ENCODE measurements around the gene TSHR.
A peak's percentile ranks its signal among the peaks of the same experiment; 100 is the strongest.
"Not testable (repeated sequence)": the region's sequence is repeated elsewhere in the genome, so short reads cannot be mapped to it uniquely, and the experiment has no call there.

The TSHR gene

DNA sequence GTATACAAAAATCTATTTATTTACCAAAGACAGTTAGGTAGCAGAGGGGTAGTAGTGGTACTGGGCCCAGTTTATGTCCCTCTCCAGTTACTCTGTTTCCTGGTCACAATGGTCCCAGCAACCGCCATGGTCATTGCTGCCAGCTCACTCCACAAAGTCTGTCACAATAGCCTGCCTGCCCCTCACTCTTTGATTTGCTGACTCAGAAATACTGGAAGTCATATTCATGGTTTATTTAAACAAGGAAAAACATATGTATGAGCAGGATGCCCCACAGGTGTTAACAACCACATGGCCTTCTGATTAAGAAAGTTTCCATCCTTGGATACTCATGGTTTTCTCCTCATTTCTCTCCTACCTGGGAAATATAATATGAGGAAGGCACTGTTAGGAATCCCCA is 49.2 kb downstream of the TSHR start:
- DNase-seq, result no peak

DNA sequence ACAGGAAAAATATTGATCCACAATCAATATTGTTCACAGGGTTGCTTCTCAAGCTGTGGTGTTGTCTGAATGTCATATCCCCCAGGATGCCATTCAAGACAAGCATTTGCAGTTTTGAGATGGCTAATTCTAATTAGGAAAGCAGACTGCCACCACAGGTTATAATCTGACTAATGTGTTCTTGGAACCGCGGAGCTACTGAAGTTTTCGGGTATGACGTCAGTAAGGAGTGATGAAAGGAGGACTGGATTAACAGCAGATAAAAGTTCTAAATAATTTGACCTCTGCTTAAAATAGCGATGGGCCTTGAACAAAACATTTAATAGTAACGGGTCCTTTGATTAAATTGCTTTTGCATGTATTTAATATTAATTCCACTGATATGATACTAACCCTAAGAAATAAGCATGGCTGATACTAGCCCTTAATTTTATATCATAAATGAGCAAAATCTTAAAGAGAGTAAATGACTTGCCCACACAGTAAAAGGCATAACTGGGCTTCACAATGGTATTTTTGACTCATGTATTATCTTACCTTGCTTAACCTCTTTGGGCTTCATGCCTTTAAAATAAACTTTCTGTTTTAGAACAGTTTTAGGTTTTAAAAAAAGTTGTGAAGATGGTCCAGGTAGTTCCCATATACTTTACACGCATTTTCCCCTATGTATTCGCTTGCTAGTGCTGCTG is 50.3 kb downstream of the TSHR start:
- no peak for DNase-seq

DNA sequence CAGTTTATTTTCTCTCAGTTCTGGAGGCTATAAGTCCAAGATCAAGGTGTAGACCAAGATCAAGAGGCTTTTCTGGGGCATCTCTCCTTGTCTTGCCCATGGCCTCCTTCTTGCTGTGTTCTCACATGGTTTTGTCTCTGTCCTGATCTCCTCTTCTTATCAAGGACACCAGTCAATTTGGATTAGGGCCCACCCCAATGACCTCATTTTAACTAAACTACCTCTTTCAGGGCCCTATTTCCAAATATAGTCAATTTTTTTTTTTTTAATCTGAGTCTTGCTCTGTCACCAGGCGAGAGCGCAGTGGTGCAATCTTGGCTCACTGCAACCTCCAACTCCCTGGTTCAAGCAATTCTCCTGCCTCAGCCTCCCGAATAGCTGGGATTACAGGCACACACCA is 50.8 kb downstream of the TSHR start:
- DNase-seq, result no peak

DNA sequence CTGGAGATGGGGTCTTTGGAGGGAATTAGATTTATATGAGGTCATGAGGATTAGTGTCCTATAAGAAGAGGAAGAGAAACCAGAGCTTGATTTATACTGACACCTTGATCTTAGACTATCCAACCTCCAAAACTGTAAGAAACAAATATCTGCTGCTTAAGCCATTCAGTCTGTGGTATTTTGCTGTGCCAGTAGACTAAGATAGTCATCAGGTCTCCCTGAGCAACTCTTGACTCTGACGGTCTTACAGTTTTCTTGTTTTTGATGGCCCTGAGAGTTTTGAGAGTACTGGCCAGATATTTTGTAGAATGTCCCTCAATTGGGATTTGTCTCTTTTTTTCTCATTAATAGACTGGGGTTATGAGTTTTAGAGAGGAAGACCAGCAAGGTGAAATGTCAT is 51.7 kb downstream of the TSHR start:
- no peak for DNase-seq

DNA sequence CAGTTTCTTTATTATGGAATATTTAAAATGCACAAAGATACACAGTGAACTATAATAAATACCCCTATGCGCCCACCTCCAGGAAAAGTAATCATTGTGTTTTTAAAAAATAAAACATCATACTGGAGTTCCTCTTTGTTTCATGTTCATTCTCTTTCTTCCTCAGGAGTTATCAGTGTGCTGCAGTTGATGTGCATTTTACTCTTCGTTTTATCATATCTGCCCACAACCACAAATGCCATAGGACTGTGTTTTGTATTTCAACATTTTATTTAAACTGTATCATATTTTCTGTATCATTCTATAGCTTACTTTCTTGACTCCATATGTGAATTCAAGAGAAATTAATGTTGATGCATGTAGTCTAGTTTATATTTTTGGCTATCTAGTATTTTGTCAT is 53.9 kb downstream of the TSHR start:
- DNase-seq, result no peak

DNA sequence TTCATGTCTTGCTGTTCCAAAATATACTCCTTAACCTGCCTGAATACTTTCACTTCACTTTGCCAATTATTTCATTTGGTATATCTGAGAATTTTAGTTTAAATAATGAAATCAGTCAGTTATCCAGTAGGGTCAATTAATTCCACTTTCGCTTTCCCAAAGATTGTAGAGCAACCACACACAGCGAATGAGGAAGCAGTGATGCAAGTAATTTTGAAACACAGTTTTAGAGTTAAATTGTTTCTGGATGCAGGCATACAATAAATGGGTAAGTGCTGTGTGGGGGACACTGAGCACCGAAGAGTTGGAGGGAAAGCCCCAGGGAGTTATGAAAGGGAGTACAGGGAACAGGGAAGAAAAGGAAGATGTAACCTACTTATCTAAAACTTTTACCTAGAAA is 62.8 kb downstream of the TSHR start:
- DNase-seq, result no peak

DNA sequence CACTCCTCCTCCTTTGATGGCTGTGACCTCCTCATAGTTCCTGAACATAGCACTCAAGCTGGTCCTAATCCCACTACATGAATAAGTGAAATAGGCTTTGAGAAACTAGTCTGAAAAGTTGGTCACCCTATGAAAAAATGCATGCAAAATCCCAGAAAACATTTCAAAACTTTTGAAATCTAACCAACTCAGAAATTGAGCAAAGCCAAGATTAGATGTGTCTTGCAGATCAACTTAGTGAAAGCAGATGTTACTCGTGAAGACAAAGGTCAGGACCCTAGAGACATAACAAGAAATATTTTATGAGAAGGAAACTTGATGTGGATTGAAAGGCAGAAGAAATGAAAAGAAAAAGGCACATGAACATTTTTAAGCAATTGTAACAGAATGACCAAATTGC is 63.3 kb downstream of the TSHR start:
- no peak for DNase-seq

DNA sequence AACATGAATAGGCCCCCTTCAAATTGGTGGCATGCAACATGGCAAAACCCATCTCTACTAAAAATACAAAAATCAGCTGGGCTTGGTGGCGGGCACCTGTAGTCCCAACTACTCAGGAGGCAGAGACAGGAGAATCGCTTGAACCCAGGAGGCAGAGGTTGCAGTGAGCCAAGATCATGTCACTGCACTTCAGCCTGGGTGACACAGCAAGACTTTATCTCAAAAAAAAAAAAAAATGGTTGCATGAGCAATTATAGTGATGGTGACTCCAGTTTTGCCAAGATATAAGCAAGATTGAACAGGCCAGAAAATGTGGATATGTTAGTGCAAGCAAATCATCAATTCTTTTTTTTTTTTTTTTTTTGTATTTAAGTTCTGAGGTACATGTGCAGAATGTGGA is 63.7 kb downstream of the TSHR start:
- not testable (repeated sequence) for DNase-seq

DNA sequence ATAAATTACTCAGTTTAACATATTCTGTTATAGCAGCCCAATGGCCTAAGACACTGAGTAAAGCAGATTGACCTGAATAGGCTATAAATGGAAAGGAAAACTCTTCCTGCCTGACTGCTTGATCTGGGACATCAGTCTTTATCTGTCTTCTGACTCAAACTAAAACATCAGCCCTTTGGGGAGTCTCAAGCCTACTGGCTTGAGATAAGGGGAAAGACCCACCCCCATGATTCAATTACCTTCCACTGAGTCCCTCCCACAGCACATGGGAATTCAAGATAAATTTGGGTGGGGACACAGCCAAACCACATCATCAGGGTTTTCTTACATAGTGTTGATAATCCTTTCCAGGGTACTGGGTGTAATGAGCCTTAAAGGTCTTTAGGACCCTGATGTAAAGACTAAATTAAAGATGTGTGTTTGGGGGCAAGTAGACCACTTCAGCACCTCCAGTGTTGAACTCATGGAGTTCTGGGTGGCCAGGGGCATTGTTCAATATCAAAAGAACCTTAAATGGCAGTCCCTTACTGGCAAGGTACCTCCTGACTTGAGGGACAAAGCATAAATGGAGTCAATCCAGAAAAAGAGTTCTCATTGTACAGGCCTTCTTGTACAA is 67.8 kb downstream of the TSHR start:
- no peak for DNase-seq

DNA sequence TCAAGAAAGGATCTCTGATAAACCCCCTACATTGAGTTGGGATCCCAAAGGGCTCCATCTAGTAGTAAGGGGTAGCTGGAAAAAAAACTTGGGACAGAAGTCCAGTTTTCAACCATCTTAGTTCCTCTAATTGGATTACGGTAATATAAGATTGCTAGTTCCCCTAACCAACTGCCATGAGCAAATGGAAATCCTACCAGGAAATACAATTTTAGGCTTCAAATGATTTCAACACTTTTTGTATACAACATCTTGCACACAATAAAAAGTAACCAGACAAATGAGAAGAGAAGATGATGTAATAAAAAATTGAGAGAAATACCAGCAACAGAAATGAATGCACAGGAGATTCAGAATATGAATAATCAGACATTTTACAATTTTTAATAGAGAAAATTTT is 73.0 kb downstream of the TSHR start:
- no peak for DNase-seq

DNA sequence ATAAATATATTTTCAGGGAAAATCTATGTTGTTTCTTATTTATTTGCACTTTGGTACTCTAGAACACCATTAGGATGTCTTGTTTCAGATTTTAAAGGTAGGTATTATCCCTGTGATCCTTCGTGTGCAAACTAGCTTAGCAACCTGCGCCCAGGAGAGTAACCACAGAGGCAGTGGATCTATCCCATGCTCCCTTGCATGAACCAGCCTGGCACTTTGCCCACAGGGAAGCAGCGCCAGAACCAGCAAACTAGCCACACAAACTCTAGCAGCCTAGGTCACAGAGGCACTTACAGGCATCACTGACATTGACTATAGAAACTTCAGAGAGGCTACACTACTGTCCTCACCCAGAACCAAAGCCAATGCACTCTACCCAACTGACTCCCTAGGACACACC is 76.1 kb downstream of the TSHR start:
- peak; percentile 52 for DNase-seq

DNA sequence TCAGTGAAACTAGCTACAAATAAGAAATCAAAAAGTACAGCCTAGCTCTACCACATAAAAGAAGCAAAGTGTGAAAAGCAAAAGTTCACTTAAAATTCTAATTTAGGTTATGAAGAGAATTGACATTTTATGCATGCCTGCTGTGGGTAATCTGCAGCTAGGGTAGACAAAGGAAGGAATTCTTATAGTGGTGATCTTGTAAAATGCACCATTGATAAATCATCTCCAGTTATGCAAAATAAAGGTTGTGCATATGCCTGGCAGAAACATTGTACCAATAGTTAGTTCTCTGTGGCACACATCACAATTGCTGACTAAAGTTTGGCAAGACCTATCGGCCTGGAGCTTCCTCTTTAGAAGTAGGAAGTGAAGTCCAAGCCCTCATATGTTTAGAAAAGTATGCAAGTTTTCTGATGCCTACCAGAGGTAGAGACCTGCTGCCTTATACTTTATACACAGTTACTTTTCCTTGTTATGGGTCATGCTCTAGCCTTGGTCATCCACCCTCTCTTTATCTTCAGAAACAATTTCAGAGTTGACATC is 78.3 kb downstream of the TSHR start:
- DNase-seq, result no peak

DNA sequence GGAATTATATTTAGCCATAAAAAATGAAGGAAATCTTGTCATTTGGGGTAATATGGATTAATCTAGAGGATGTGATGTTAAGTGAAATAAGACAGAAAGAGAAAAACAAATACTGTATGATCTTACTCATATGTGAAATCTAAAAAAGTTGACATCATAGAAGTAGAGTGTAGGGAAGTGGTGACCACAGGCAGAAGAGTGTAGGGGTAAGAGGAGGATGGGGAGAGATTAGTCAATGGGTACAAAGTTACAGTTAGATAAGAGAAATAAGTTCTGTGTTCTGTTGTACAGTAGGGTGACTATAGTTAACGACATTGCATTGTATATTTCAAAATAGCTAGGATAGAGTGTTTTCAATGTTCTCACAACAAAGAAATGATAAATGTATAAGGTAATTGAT is 87.0 kb downstream of the TSHR start:
- no peak for DNase-seq

DNA sequence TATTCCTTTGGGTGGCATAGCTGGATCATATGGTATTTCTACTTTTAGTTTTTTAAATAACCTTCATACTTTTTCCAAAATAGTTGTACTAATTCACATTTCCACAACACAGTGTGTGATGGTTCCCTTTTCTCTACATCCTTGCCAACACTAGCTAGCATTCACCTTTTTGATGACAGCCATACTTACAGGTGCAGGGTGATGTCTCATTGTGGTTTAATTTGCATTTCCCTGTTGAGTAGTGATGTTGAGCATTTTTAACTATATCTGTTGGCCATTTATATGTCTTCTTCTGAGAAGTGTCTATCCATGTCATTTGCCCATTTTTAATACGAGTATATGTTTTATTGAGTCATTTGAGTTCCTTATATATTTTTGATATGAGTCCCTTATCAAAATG is 96.1 kb downstream of the TSHR start:
- DNase-seq, result no peak

DNA sequence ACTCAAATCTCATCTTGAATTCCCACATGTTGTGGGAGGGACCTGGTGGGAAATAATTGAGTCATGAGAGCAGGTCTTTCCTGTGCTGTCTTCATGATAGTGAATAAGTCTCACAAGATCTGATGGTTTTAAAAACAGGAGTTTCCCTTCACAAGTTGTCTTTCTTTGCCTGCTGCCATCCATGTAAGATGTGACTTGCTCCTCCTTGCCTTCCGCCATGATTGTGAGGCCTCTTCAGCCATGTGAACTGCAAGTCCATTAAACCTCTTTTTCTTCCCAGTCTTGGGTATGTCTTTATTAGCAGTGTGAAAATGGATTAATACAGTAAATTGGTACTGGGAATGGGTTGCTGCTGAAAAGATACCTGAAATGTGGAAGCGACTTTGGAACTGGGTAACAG is 98.6 kb downstream of the TSHR start:
- DNase-seq, result not testable (repeated sequence)

DNA sequence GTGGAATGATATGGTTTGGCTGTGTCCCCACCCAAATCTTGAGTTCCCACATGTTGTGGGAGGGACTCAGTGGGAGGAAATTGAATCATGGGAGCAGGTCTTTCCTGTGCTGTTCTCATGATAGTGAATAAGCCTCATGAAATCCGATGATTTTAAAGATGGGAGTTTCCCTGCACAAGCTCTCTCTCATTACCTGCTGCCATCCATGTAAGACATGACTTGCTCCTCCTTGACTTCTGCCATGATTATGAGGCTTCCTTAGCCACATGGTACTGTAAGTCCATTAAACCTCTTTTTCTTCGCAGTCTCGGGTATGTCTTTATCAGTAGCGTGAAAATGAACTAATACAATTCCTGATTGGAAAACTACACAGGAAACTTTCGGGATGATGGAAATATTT is 100.5 kb downstream of the TSHR start:
- DNase-seq, result no peak

DNA sequence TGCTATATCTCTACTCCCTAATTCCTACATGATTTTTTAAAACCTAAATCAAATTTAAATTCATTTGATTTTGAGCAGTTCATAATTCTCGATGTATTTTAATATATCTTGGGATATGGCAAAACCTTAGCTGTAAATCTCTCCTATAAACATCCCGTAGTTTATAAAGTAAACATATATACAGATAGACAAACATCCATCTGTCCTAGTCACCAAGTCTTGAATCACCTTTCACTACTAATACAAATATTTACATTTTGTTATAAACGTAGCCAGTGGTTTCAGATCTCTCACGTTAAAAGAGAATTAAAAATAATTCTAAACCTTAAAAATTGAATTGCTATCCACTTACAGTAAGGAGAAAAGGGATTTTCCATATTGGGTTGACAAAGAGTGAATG is 107.0 kb downstream of the TSHR start:
- no peak for DNase-seq

DNA sequence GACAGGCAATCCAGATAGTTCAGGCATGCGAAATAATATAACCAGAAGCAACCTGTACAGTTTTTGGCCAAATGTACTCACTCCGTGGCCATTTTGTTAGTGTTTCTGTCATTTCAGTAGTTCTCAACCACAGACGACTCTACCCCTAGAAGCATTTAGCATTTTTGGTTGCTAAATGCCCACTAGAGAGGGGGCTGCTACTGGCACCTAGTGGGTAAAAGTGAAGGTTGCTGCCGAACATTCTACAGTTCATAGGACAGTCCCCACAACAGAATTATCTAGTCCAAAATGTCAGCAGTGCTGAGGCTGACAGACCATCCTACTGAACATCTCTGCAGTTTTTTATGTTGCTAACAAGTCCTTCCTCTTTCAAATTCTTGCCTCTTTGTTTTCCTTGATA is 107.4 kb downstream of the TSHR start:
- no peak for DNase-seq

DNA sequence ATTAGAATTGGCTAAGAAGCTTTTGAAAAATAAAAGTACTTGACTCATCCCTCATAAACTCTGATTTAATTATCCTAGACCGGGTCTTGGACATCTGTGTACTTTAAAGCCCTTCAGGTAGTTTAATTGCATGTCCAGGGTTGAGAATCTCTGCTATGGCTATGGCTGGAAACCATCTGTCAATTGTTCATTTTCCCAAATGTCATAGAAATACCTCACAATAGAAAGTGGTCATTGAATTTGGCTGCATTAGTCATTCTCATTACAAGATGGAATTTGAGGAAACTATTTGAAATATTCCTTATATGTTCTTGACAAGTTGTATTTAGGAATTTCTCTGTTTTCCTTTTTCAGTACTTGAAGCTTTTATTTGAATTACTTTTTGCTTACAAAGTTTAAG is 111.3 kb downstream of the TSHR start:
- DNase-seq, result peak; percentile 75

DNA sequence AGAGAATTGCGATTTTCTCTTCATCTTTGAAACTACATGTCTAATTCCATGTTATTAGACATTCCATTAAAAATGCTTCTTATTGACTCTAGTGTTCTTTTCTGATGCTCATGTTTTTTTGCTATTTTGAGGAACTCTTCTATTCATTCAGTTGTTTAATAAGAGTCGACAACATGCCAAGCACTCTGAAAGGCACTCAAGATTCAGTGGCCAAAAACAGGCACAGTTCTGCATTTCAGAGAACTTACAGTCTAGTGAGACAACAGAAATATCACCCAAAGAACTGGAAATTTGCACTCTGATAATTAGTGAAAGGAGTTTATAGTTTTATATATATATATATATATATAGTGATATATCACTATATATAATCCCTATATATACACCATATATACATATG is 111.7 kb downstream of the TSHR start:
- DNase-seq, result no peak

DNA sequence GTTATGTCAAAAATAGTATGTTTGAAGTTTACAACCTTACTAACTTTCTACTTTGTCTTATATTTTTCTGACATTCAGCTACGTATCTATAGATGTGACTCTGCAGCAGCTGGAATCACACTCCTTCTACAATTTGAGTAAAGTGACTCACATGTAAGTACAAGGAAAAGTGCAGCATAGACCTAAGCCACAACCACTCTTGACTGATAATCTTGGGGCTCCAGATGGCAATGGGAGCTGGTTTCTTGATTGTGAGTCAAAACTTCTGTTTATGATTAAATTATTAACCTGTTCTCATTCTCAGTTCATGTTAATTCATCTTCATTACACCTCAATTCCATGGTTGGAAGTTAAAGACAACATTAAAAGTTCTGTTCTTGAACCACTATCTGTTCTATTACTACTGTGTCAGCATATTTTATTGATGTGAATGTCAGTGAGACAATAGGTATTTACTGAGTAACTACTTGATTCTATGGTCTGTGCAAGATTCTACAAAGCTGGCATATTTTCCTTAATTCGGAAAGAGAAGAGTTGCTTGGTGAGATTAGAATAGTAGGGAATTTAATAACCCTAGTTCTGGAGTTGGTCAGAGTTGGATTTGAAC is 112.9 kb downstream of the TSHR start:
- DNase-seq, result no peak

DNA sequence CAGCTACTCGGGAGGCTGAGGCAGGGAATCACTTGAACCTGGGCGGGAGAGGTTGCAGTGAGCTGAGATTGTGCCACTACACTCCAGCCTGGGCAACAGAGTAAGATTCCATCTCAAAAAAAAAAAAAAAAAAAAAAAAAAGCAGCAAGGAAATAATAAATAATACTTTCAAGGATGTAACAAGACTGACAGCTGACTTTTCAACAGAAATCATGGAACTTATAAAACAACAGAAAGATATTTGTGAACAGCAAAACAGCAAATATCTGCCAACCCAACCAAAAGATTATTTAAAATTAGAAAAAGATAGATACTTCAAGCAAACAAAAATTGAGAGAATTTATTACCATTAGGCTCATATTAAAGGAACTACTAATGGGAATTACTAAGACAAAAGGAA is 115.1 kb downstream of the TSHR start:
- peak; percentile 43 for DNase-seq

DNA sequence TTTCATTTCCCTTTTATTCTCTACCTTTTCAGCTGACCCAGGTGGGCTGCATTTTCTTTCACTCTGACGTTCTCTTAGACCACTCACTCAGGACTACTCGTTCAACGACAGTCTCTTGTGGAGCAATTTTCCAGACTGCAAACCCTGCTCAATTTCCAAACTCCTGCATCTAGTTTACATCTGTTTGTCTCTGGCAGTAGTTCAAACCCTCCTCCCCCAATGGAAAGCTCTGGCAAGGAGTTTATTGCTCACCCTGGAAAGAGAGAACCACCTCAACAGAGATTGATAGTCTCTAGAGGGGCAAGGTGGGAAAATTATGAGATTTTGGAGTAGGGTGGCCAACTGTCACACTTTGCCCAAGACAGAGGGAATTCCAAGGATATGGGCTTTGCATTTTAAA is 130.2 kb downstream of the TSHR start:
- peak; percentile 73 for DNase-seq

DNA sequence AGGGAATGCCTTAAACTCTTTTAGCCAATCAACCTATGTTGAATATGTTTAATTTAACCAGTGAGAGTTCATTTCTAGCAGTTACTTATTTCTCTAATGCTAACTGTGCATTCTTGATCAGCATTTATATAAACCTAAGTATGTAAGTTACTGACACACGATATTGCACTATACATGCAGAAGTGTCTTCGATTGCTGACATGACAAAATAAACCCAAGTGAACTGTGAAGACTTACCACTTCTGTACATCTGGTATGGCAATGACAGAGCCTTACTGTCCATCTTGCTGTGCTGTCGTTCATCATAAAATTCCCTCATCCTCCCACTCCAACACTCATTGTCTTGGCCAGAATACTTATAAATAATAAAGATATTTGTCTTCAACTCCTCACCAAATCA is 131.8 kb downstream of the TSHR start:
- DNase-seq, result no peak

DNA sequence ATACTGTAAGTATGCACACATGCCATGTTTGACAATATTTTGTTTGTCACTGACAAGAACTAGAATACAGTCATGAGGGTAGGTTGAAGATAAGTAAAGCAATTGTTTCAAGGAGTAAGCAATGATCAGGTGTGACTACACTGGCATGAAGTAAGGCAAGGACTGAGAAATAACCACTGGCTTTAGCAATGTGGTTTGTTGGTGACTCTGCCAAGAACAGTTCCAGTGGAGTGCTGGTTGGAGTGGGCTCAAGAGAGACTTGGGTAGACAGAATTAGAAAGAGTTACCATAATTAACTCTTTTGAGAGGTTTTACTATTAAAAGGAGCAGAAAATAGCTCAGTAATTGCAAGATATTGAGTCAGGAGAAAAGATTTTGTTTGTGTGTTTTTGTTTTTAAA is 135.7 kb downstream of the TSHR start:
- DNase-seq, result peak; percentile 99
